Measurements from ENCODE around the gene PPFIBP2. TPM values are rescaled to one million over a fixed set of nuclear protein-coding genes. Genes with fewer than 3 reads are reported as not detected.

The PPFIBP2 gene
- total RNA-seq, 2 experiments from 2014 or later, result 102 to 182 TPM

DNA sequence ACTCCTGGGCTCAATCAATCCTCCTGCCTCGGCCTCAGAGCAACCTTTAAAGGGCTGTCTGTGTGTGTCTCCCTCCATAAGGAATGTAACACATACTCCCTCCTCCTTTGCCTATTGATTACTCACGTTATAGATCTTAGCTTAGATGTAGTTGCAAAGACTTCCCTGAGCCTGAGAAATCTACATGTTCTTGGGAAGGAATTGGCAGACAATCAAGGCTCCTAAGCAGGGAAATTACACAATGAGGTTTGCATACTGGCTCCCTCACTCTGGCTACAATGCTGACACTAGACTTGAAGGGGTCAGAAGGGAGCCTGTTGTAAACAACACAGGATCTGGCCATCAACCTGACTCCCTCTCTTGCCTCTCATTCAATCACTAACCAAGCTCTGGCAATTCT is 33.7 kb upstream of the PPFIBP2 start:
- POLR2A ChIA-PET, result interaction anchor here (0.8 kb wide), 1 partner anchor 9 kb away, joined by 3 read pairs; no protein-coding TSS in a partner anchor
- no TSS peak for BruUV-seq (replicated peaks)

DNA sequence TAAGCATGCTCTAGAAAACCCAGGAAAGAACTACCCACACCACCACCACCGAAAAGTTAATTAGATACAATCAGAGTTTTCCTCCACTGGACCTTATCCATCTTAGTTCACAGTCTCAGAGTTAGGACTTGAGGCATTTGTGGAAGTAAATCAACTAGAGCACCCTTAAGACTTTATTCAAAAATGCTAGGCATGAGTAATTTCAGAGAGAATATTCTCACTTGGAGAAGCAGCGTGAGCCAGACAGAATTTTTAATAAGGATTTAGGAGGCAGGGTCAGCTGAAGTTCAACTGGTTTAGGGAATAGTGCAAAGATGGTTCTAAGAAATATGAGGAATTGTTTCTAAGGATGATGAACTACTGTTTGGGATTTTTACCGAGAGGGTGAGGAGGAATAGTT is 29.7 kb upstream of the PPFIBP2 start:
- Histone ChIP-seq H3K4me3 (ENCODE audit: low read depth, low read length, poor library complexity, severe bottlenecking) (no peak overlapping the region), H3K4me1 (ENCODE audit: insufficient read depth, low read length, poor library complexity, severe bottlenecking) (no peaks in the 10 kb centered on the region), H3K9me3 (ENCODE audit: low read length) (no peaks in the 10 kb centered on the region), H4K20me1 (ENCODE audit: insufficient read depth, low read length) (no peaks in the 10 kb centered on the region), H3K27ac (ENCODE audit: low read depth, low read length, poor library complexity, severe bottlenecking) (no peak overlapping the region), H3K4me2 (ENCODE audit: low read length) (no peak overlapping the region), H2AFZ (ENCODE audit: low read length) (no peak overlapping the region), H3K9me2 (ENCODE audit: insufficient read depth, low read length) (no peaks in the 10 kb centered on the region), H3K79me2 (ENCODE audit: insufficient read depth, low read depth, low read length) (no peaks in the 10 kb centered on the region), H3K36me3 (ENCODE audit: insufficient read depth, low read length) (no peaks in the 10 kb centered on the region)
- DNase-seq (ENCODE audit: low spot score), result no peak
- intact Hi-C loops (cut with micrococcal nuclease; ENCODE audit: unreplicated experiment), result no loop called here
- TF ChIP-seq EZH2phosphoT487 (IDR thresholded peaks at IDR 0.05; ENCODE audit: borderline replicate concordance, low read depth, low read length), result no peak
- TF ChIP-seq, protein P1, sequence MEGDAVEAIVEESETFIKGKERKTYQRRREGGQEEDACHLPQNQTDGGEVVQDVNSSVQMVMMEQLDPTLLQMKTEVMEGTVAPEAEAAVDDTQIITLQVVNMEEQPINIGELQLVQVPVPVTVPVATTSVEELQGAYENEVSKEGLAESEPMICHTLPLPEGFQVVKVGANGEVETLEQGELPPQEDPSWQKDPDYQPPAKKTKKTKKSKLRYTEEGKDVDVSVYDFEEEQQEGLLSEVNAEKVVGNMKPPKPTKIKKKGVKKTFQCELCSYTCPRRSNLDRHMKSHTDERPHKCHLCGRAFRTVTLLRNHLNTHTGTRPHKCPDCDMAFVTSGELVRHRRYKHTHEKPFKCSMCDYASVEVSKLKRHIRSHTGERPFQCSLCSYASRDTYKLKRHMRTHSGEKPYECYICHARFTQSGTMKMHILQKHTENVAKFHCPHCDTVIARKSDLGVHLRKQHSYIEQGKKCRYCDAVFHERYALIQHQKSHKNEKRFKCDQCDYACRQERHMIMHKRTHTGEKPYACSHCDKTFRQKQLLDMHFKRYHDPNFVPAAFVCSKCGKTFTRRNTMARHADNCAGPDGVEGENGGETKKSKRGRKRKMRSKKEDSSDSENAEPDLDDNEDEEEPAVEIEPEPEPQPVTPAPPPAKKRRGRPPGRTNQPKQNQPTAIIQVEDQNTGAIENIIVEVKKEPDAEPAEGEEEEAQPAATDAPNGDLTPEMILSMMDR (conservative IDR thresholded peaks at IDR 0.05; ENCODE audit: low read length), result no peak
- no TSS peak for BruUV-seq (replicated peaks)
- ChIA-PET POLR2A (interaction anchor here (0.6 to 1.7 kb wide), 2 partner anchors 12 to 763 kb away, joined by 4 to 7 read pairs; no protein-coding TSS in a partner anchor), CTCF (ENCODE audit: unreplicated experiment) (no interaction called here)

More for the DNA sequence above, 33.7 kb upstream of the PPFIBP2 start:
- no peaks in the 10 kb centered on the region for H3K36me3 ChIP-seq (ENCODE audit: insufficient read depth, low read length)
- no peak overlapping the region for H3K4me2 ChIP-seq (ENCODE audit: low read length)
- intact Hi-C loops (cut with micrococcal nuclease; ENCODE audit: unreplicated experiment), result no loop called here
- TF ChIP-seq, protein P1 (conservative IDR thresholded peaks at IDR 0.05; ENCODE audit: low read length), result no peak
- TF ChIP-seq EZH2phosphoT487 (IDR thresholded peaks at IDR 0.05; ENCODE audit: borderline replicate concordance, low read depth, low read length), result no peak
- H3K9me3 ChIP-seq (ENCODE audit: low read length), result no peaks in the 10 kb centered on the region
- CTCF ChIA-PET (ENCODE audit: unreplicated experiment), result no interaction called here
- H3K4me3 ChIP-seq (ENCODE audit: low read depth, low read length, poor library complexity, severe bottlenecking), result no peak overlapping the region
- no peak overlapping the region for H3K27ac ChIP-seq (ENCODE audit: low read depth, low read length, poor library complexity, severe bottlenecking)
- H3K79me2 ChIP-seq (ENCODE audit: insufficient read depth, low read depth, low read length), result no peaks in the 10 kb centered on the region
- H2AFZ ChIP-seq (ENCODE audit: low read length), result no peak overlapping the region
- no peaks in the 10 kb centered on the region for H4K20me1 ChIP-seq (ENCODE audit: insufficient read depth, low read length)
- H3K9me2 ChIP-seq (ENCODE audit: insufficient read depth, low read length), result no peaks in the 10 kb centered on the region
- no peaks in the 10 kb centered on the region for H3K4me1 ChIP-seq (ENCODE audit: insufficient read depth, low read length, poor library complexity, severe bottlenecking)
- DNase-seq (ENCODE audit: low spot score), result no peak

DNA sequence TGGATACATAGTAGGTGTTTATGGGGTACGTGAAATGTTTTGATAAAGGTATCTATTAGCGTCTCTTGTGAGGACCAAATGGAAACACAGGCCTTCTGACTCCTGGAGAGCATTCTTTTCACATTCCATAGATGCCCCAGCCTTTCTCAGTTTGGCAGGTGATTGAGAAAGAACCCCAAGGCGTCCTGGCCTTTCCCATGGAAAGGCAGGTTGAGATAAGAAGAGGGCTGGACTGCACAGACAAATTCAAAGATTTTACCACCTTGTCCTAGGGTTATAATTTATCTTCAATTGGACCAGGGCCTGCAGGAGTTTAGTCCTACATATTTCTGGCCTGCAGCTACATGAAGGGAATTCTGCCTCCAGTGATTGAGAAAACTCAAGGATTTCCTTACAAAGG is 29.2 kb upstream of the PPFIBP2 start:
- no peak overlapping the region for H2AFZ ChIP-seq (ENCODE audit: low read length)
- ChIA-PET POLR2A (interaction anchor here (0.8 to 1.7 kb wide), 2 partner anchors 10 to 12 kb away, joined by 3 to 7 read pairs; no protein-coding TSS in a partner anchor), CTCF (ENCODE audit: unreplicated experiment) (no interaction called here)
- H3K79me2 ChIP-seq (ENCODE audit: insufficient read depth, low read depth, low read length), result no peaks in the 10 kb centered on the region
- H3K4me2 ChIP-seq (ENCODE audit: low read length), result no peak overlapping the region
- H4K20me1 ChIP-seq (ENCODE audit: insufficient read depth, low read length), result no peaks in the 10 kb centered on the region
- no peak for DNase-seq (ENCODE audit: low spot score)
- TF ChIP-seq EZH2phosphoT487 (IDR thresholded peaks at IDR 0.05; ENCODE audit: borderline replicate concordance, low read depth, low read length), result no peak
- no peaks in the 10 kb centered on the region for H3K9me3 ChIP-seq (ENCODE audit: low read length)
- intact Hi-C loops (cut with micrococcal nuclease; ENCODE audit: unreplicated experiment), result no loop called here
- no peaks in the 10 kb centered on the region for H3K9me2 ChIP-seq (ENCODE audit: insufficient read depth, low read length)
- no peaks in the 10 kb centered on the region for H3K4me1 ChIP-seq (ENCODE audit: insufficient read depth, low read length, poor library complexity, severe bottlenecking)
- H3K36me3 ChIP-seq (ENCODE audit: insufficient read depth, low read length), result no peaks in the 10 kb centered on the region
- no TSS peak for BruUV-seq (replicated peaks)
- H3K27ac ChIP-seq (ENCODE audit: low read depth, low read length, poor library complexity, severe bottlenecking), result no peak overlapping the region
- no peak overlapping the region for H3K4me3 ChIP-seq (ENCODE audit: low read depth, low read length, poor library complexity, severe bottlenecking)
